PFSK-1 (cell line): ENCODE data around the gene SUGT1.

ENCODE experiments used
- POLR2AphosphoS5 ChIP-seq: IDR thresholded peaks from 2 replicates; pipeline ENCODE4 v1.6.1; 2012; ENCODE audit warnings: low read depth, mild to moderate bottlenecking, control low read depth, low read length, moderate library complexity
- REST ChIP-seq, 2 experiments: IDR thresholded peaks; 2 replicates each; pipeline versions ENCODE4 v1.6.1 to v1.8.0; 2011 to 2012; ENCODE audit warnings: low read depth in 2 of 2, low read length in 2 of 2, control low read depth in 1 of 2, inconsistent platforms in 1 of 2, mild to moderate bottlenecking in 1 of 2, moderate library complexity in 1 of 2; ENCODE audit not compliant: insufficient read depth in 1 of 2
- SIN3A ChIP-seq: IDR thresholded peaks from 2 replicates; pipeline ENCODE4 v1.6.1; 2012; ENCODE audit warnings: mild to moderate bottlenecking, low read length, moderate library complexity, borderline replicate concordance; ENCODE audit not compliant: insufficient read depth

GRCh38 chr13:52677823-52678222, 25.2 kb downstream of the SUGT1 start:
- TF ChIP-seq REST (IDR thresholded peaks at IDR 0.05; ENCODE audit: insufficient read depth in 1 of 2, low read depth in 2 of 2, low read length in 2 of 2) (no peak), POLR2AphosphoS5 (no peak), SIN3A (no peak)
